Tibial nerve (tissue), 3 donors: ENCODE measurements around the gene ALKBH4.

ENCODE experiments used
- EP300 ChIP-seq, 2 donors: sonication (generic); formaldehyde crosslinking; IDR thresholded peaks; one replicate each; pipeline ENCODE4 v1.6.1; 2017; ENCODE audit warnings: antibody characterized with exemption in 2 of 2, mild to moderate bottlenecking in 1 of 2
- POLR2A ChIP-seq, 2 donors: fragments of 450-650 bp; IDR thresholded peaks; one replicate each; pipeline ENCODE4 v1.6.1; 2017; ENCODE audit warnings: antibody characterized with exemption in 2 of 2, mild to moderate bottlenecking in 2 of 2, moderate library complexity in 2 of 2

GRCh38 chr7:102418592-102418991 is 46.1 kb downstream of the ALKBH4 start:
- TF ChIP-seq EP300 (IDR thresholded peaks at IDR 0.05) (no peak), POLR2A (IDR thresholded peaks at IDR 0.05) (no peak)
